ENCODE measurements around the gene LCN9. TPM values are rescaled to one million over a fixed set of nuclear protein-coding genes. Genes with fewer than 3 reads are reported as not detected.

Gene LCN9
- polyA plus RNA-seq, 1 donor (not counting 4 experiments of a cell fraction or from before 2014, with no cell fraction given): not detected

- Histone ChIP-seq H3K9ac (ENCODE audit: control insufficient read depth, extremely low read depth, insufficient read depth, low read length) (no peak overlapping the region), H3K9me1 (ENCODE audit: control insufficient read depth, extremely low read depth, insufficient read depth, low read length) (no peaks in the 10 kb centered on the region), H3K36me3 (ENCODE audit: control insufficient read depth in 2 of 2, extremely low read depth in 1 of 2, insufficient read depth in 2 of 2, low read length in 2 of 2) (no peaks in the 10 kb centered on the region), H3K27me3 (ENCODE audit: control insufficient read depth, extremely low read depth, insufficient read depth, low read length) (no peaks in the 10 kb centered on the region), H3K4me2 (ENCODE audit: control insufficient read depth, extremely low read depth, insufficient read depth, low read depth, low read length) (no peak overlapping the region), H3K9me3 (ENCODE audit: control insufficient read depth, low read depth, low read length) (no peaks in the 10 kb centered on the region), H4K20me1 (ENCODE audit: control insufficient read depth, extremely low read depth, insufficient read depth, low read length) (no peaks in the 10 kb centered on the region), H3K27ac (ENCODE audit: control insufficient read depth, insufficient read depth, low read length) (no peak overlapping the region), H3K4me1 (ENCODE audit: control insufficient read depth, extremely low read depth, insufficient read depth, low read length) (no peaks in the 10 kb centered on the region), H3K79me2 (ENCODE audit: control insufficient read depth, insufficient read depth, low read length) (no peaks in the 10 kb centered on the region), H2AFZ (ENCODE audit: control insufficient read depth, low read length) (no peak overlapping the region), H3K4me3 (ENCODE audit: control insufficient read depth in 2 of 3, extremely low read depth in 1 of 3, insufficient read depth in 2 of 3, low read depth in 1 of 3, low read length in 3 of 3) (no peak overlapping the region)
- FAIRE-seq: no peak
- dilution Hi-C loops (cut with MboI; ENCODE audit: extremely low pct_ligation_motif_present, low sequenced_read_pairs): no loop called here
- DNase-seq (ENCODE audit: low read depth, low spot score): no peak
- TF ChIP-seq CTCF (optimal IDR thresholded peaks at IDR 0.05 in 1 of 3, IDR thresholded peaks at IDR 0.05 in 1 of 3, conservative IDR thresholded peaks at IDR 0.05 in 1 of 3; ENCODE audit: extremely low read depth in 1 of 3, insufficient read depth in 2 of 3, low read length in 3 of 3) (no peak), EZH2 (IDR thresholded peaks at IDR 0.05; ENCODE audit: low read length) (no peak)
These were observed 46.2 kb upstream of the LCN9 start for GRCh38 chr9:135616619-135617537.

GRCh38 chr9:135617538-135617900 lies 45.6 kb upstream of the LCN9 start:
- no peak for FAIRE-seq
- no peak for DNase-seq (ENCODE audit: low read depth, low spot score)
- no peak overlapping the region for H3K9ac ChIP-seq (ENCODE audit: control insufficient read depth, extremely low read depth, insufficient read depth, low read length)
- no peaks in the 10 kb centered on the region for H3K9me3 ChIP-seq (ENCODE audit: control insufficient read depth, low read depth, low read length)
- TF ChIP-seq EZH2 (IDR thresholded peaks at IDR 0.05; ENCODE audit: low read length): no peak
- TF ChIP-seq CTCF (optimal IDR thresholded peaks at IDR 0.05 in 1 of 3, IDR thresholded peaks at IDR 0.05 in 1 of 3, conservative IDR thresholded peaks at IDR 0.05 in 1 of 3; ENCODE audit: extremely low read depth in 1 of 3, insufficient read depth in 2 of 3, low read length in 3 of 3): no peak
- no peaks in the 10 kb centered on the region for H4K20me1 ChIP-seq (ENCODE audit: control insufficient read depth, extremely low read depth, insufficient read depth, low read length)
- H3K27ac ChIP-seq (ENCODE audit: control insufficient read depth, insufficient read depth, low read length): no peak overlapping the region
- no peaks in the 10 kb centered on the region for H3K27me3 ChIP-seq (ENCODE audit: control insufficient read depth, extremely low read depth, insufficient read depth, low read length)
- H3K79me2 ChIP-seq (ENCODE audit: control insufficient read depth, insufficient read depth, low read length): no peaks in the 10 kb centered on the region
- no peak overlapping the region for H3K4me2 ChIP-seq (ENCODE audit: control insufficient read depth, extremely low read depth, insufficient read depth, low read depth, low read length)
- H3K36me3 ChIP-seq (ENCODE audit: control insufficient read depth in 2 of 2, extremely low read depth in 1 of 2, insufficient read depth in 2 of 2, low read length in 2 of 2): no peaks in the 10 kb centered on the region
- dilution Hi-C loops (cut with MboI; ENCODE audit: extremely low pct_ligation_motif_present, low sequenced_read_pairs): no loop called here
- H3K4me3 ChIP-seq (ENCODE audit: control insufficient read depth in 2 of 3, extremely low read depth in 1 of 3, insufficient read depth in 2 of 3, low read depth in 1 of 3, low read length in 3 of 3): no peak overlapping the region
- no peaks in the 10 kb centered on the region for H3K4me1 ChIP-seq (ENCODE audit: control insufficient read depth, extremely low read depth, insufficient read depth, low read length)
- H2AFZ ChIP-seq (ENCODE audit: control insufficient read depth, low read length): no peak overlapping the region
- no peaks in the 10 kb centered on the region for H3K9me1 ChIP-seq (ENCODE audit: control insufficient read depth, extremely low read depth, insufficient read depth, low read length)
